ENCODE measurements around the gene SCNN1B.
"Not testable (repeated sequence)": the region's sequence is repeated elsewhere in the genome, so short reads cannot be mapped to it uniquely, and the experiment has no call there.

The SCNN1B gene, protein sequence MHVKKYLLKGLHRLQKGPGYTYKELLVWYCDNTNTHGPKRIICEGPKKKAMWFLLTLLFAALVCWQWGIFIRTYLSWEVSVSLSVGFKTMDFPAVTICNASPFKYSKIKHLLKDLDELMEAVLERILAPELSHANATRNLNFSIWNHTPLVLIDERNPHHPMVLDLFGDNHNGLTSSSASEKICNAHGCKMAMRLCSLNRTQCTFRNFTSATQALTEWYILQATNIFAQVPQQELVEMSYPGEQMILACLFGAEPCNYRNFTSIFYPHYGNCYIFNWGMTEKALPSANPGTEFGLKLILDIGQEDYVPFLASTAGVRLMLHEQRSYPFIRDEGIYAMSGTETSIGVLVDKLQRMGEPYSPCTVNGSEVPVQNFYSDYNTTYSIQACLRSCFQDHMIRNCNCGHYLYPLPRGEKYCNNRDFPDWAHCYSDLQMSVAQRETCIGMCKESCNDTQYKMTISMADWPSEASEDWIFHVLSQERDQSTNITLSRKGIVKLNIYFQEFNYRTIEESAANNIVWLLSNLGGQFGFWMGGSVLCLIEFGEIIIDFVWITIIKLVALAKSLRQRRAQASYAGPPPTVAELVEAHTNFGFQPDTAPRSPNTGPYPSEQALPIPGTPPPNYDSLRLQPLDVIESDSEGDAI

DNA sequence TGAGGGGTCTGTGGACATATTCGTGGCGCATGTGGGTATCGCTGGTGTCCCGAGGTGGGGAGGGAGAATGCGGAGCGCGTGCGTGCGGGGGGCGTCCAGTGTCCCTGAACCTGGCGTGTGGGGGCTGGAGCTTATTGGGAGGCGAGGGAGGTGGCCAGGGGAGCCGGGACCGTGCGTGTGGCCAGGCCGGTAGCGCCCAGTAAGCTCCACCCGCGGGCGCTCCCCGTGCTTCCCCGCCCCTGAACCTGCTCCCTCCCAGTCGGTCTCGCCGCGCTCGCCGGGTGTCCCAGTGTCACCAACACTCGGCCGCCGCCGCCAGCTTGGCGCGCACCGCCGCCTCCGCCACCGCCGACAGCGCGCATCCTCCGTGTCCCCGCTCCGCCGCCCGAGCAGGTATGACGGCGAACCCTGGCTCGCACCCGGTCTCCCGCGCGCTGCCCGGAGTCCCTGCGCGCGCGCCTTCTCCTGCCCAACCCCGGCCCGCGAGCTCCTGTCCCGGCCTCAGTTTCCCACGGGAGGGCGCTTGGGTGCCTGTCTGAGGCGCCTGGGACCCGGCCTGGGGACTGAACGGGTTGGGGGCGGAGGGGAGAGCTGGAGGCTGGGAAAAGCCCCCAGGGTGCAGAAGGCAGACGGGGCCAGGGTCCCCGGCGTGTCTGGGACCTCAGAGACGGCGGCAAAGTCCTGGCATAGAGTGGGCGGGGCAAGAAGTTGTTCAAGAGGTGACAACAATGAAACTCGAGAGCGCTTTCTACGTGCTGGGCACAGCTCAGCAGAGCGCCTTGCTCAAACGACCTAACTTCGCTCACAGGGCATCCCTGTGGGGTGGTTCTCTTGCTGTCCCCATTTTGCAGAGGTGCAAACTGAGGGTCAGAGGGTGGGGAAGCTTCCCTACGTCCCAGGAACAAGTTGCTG lies at the start of gene SCNN1B:
SCNN1B (plus strand) TSS at position 258 of the 912 bp plus-strand sequence. CDS start 46,298 bp downstream, outside the sequence.
- no peak for DNase-seq

DNA sequence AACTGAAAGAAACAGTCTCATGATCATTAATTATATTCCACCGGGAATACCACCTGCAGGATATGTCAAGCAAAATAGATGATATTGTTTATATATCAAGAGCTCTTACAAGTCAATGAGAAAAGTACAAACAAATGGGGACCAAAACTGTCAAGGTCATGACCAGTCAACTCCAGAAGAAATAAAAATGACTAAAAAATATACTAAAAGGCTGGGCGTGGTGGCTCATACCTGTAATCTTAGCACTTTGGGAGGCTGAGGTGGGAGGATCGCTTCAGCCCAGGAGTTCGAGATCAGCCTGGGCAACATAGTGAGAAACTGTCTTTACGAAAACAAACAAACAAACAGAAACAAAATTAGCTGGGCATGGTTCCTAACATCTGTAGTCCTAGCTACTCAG lies 49.8 kb upstream of the SCNN1B start:
- DNase-seq, result no peak

DNA sequence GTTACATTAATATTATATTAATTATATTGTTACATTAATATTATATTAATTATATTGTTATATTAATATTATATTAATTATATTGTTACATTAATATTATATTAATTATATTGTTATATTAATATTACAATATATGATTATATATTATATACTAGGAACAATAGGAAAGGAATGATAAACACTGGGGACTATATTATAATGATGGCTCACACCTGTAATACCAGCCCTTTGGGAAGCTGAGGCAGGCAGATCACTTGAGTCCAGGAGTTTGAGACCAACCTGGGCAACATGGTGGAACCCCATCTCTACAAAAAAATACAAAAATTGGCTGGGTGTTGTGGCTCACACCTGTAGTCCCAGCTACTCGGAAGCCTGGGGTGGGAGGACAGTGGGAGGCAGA lies 48.5 kb upstream of the SCNN1B start:
- DNase-seq, result not testable (repeated sequence)

DNA sequence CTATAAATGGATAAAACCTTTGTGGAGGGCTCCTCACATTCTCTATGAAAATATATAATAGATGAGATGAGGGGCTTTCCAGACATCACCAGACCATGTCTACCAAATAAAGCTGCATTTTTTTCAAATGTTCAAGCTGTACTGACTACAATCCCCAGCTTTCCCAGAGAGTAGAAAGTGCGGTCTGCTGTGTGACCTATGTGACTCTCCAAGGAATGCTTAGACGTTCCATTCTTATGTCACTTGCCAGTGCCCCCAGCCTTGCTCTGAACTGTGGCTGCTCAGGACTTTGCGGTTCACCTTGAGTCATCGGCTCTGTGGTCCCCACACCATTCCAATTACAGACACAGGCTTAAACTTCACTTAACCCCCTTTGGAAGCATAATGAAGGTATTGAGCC lies 47.8 kb upstream of the SCNN1B start:
- DNase-seq, result no peak

GRCh38 chr16:23255000-23255399 lies 47.1 kb upstream of the SCNN1B start:
- no peak for DNase-seq

GRCh38 chr16:23256440-23256839 lies 45.7 kb upstream of the SCNN1B start:
- DNase-seq, result no peak

DNA sequence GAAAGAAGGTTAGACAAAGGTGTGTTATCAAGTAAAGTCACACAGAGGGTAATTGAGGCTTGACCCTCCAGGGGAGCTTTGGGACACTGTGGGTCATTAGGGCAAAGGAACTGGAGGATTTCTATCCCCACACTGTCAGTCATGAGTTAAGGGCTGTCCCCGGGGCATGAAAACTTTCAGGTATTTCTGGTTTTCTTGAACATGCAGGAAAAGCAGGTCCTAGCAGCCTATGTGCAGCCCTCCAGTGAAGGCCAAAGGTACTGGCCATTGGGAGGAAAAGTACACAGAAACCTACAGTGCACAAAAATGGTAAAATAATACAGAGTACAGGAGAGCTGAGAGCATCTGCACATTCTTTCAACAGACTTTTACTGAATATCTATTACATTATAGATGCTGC lies 44.4 kb upstream of the SCNN1B start:
- DNase-seq, result no peak

DNA sequence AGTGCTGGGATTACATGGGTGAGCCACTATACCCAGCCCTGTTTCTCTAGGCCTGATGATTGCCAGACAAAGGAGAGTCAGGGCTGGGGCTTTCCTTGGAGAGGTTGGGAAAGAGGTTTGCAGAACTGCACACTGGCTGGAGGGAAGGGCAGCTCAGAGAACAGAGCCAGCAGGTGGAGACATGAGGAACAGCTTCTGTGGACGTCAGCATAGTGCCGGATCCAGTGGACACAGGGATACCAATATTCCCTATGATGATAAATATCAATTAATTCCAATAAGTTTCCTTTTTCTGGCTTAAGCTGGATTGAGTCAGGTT lies 43.2 kb upstream of the SCNN1B start:
- no peak for DNase-seq

DNA sequence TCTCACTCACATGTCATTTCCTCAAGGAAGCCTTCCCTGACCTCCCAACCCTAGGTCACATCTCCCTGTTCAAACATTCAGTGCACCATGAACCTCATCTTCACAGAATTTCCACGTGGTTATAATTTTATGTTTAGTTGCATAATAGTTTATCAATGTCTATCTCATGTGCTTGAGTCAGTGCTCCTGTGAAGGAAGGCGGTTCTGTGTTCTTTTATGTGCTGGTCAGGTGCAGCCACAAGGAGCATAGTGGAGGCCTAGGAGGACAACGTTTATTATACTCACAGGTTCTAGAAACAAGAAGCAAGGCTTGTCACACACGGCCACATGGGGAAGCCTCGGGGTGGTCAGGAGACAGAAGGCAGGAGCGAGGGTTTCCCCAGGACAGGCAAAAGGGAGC lies 34.5 kb upstream of the SCNN1B start:
- no peak for DNase-seq

- no peak for DNase-seq
Observed at GRCh38 chr16:23268561-23268960, 33.5 kb upstream of the SCNN1B start.

DNA sequence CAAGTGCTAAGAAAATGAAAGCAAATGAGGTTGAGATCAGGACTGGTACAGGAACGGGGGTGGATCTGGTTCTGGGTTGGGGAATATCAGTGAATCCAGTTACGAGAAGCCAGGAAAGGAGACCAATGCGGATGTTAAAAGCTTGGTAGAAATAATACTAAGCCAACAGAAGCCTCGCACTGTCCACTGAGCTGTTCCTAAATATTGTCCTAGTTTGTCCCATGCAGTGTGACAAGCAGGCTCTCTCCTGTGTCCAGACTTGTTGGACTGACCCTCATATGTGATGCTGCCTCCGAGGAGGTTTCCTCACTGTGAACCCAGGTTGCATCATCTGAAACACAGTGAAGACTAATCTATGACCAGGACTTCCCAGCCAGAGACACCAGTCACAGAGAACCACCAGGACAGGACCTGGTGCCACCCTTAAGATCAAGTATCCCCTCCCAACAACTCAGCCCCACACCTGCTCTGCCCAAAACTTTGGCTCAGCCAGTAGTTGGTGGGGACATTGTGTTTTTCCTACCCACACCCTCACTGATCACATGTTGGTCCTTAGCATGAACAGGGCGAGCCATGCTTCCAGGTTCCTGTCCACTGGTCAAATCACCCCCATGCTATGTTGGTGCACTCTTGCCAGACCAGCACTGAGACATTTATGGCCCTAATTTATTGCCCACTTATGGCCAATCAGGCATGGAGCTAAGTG lies 32.7 kb upstream of the SCNN1B start:
- no peak for DNase-seq

DNA sequence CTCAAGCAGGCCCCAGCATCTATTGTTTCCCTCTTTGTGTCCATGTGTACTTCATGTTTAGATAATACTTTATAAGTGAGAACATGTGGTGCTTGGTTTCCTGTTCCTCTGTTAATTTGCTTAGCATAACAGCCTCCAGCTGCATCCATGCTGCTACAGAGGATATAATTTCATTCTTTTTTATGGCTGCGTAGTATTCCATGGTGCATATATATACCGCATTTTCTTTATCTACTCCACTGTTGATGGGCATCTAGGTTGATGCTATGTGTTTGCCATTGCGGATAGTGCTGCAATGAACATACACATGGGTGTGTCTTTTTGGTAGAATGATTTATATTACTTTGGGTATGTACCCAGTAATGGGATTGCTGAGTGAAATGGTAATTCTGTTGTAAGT lies 31.4 kb upstream of the SCNN1B start:
- no peak for DNase-seq

DNA sequence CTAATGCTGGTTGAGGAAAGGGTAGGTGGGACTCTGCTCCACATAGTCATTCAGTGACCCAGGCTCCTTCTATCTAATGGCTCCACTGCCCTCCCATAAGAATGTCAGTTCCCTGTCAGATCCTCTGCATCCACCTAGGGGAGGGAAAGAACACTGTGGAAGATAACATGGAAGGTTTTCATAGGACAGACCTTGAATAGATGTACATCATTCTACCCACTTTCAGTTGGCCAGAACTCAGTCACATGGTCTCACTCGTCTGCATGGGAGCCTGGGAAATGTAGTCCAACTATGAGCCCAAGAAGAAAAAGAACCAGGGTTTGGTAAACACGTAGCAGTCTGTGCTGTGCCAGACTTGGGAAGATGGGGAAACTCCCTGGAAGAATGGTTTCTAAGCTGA lies 27.1 kb upstream of the SCNN1B start:
- no peak for DNase-seq

- no peak for DNase-seq
Observed at GRCh38 chr16:23276821-23277220, 25.3 kb upstream of the SCNN1B start.

GRCh38 chr16:23278031-23278430 lies 24.1 kb upstream of the SCNN1B start:
- DNase-seq, result no peak

GRCh38 chr16:23279721-23280153 lies 22.4 kb upstream of the SCNN1B start:
- no peak for DNase-seq

GRCh38 chr16:23280483-23280967 lies 21.6 kb upstream of the SCNN1B start:
- no peak for DNase-seq

DNA sequence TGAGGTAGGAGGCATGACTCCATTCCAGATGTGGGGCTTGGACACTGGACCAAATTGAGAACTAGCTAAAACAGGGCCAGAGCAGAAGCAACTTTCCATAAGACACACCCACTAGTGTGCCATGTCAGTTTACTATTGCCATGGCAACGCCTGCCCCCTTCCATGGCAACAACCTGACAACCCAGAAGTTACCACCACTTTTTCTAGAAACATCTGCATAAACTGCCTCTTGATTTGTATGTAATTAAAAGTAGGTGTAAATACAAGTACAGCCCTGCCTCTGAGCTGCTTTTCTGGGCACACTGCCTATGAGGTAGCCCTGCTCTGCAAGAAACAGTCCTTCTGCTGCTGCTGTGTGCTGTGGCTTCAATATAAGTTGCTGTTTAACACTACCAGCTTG lies 19.5 kb upstream of the SCNN1B start:
- no peak for DNase-seq

DNA sequence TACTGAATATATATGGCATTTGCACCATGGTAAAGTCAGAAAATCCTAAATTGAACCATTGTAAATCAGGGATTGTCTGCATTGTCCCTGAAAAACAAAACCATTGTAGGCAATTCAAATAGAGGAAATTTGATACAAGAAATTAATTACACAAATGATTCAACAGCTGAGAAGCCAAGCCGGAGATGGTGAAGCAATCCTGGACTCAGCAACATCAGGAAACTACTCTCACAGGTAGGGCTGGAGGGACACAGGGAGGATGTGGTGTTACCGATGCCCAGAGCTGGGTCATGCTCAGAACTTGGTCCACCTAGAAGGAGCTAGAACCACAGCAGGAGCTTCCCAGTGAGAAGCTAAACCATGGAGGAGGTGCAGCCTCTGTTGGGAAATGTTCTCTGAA lies 18.5 kb upstream of the SCNN1B start:
- no peak for DNase-seq

- DNase-seq, result no peak
Observed at GRCh38 chr16:23284584-23284983, 17.5 kb upstream of the SCNN1B start.

- no peak for DNase-seq
Observed at GRCh38 chr16:23286131-23286532, 16.0 kb upstream of the SCNN1B start.

DNA sequence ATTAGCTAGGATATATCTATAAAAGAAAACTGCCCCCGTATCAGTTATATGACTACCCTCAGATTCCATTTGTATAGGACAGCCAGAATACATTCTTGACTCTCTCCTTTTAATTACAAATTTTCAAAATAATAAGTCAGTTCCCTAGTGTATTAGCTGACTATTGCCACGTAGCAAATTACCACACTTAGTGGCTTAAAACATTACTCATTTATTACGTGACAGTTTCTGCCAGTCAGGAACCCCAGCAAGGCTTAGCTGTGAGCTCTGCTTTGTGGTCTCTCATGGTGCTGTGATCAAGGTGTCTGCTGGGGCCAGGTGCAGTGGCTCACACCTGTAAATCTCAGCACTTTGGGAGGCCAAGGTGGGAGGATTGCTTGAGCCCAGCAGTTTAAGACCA lies 13.9 kb upstream of the SCNN1B start:
- no peak for DNase-seq

All from 8988T (cell line).